NCI-H2227 (cell line): ENCODE results near the gene CHML.

ENCODE experiments used
- DNase-seq: peaks from one replicate; lab custom pipeline; 2025; ENCODE audit not compliant: unreplicated experiment; lab: John Stamatoyannopoulos, UW

The CHML gene

DNA sequence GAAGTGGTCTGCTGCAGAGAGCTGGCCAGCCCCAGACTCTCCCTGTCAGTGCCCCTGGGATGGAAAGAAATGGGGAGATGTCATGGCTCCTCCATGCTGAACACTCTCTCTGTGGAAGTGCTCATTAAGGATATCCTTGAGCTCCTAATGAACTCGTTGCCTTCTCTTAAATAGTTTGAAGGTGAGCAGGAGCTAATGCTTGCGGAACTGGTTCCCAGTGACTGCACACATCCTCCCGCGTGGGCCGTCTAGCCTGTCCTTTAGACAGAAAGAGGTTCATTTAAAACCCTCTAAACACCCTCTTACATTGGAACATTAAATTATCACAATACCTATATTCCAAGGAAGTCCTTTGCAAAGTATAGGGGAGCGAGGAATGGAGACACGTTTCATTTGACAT is 6.0 kb upstream of the CHML start:
- no peak for DNase-seq

DNA sequence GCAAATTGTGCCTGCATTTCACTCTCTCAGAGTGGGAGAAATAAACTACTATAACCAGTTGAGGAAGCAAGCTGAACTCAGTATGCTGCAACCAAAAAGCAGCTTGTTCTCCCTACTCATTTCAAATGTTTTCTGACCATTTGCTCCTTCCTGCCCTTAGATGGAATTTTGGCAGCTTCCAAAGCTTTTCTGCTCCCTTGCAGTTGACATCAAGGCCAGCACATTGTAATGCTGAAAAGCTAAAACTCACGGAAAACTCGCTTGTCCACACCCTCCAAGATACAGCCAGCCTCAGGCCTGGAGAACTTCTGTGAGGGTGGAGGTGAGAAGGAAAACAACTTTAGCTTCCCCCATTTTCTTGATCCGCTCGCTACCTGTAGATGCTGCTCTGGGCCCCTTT is 5.0 kb upstream of the CHML start:
- no peak for DNase-seq

DNA sequence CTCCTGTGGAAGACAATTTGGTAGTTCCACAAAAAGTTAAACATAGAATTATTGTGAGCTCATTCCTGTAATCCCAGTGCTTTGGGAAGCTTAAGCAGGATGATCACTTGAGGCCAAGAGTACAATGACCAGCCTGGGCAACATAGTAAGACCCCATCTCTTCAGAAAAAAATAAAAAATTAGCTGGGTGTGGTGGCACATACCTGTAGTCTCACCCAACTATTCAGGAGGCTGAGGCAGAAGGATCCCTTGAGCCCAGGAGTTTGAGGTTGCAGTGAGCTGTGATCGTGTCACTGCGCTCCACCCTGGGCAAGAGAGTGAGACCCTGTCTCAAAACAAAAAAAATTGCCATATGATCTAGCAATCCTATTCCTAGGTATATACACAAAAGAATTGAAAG is 4.1 kb upstream of the CHML start:
- DNase-seq = no peak

- no peak for DNase-seq
Observed at GRCh38 chr1:241642593-241642944, 2.4 kb upstream of the CHML start.

DNA sequence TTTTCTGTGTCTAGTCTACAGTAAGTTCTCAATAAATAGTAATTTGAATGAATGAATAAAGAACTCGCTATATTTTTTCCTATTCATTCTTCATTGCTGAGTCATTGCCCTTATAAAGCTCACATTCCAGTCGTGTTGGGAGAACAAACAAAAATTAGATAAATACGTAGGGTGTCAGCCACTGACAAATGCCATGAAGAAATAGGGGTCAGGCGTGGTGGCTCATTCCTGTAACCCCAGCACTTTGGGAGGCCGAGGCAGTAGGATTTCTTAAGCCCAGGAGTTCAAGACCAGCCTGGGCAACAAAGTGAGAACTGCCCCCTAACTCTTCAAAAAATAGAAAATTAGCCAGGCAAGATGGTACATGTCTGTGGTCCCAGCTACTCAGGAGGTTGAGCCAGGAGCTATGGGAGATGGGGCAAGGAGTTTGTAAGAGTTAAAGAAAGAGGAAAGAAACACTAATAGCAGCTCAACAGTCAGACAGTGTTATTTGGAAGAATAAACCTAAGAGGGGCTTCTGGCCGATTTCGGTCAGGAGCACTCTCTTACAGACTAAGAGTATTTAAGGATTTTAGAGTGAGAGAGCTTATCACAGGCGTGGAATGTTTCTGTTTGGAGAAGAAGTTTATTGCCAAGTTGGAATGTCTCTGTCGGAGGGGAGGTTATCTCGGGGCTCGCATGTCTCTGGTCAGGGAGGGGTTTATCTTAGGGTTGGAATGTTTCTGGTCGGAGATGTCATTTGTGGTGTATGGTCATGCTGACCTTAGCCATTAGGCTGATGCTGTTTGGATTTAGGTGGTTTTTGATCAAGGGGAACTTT is 1.8 kb upstream of the CHML start:
- no peak for DNase-seq

DNA sequence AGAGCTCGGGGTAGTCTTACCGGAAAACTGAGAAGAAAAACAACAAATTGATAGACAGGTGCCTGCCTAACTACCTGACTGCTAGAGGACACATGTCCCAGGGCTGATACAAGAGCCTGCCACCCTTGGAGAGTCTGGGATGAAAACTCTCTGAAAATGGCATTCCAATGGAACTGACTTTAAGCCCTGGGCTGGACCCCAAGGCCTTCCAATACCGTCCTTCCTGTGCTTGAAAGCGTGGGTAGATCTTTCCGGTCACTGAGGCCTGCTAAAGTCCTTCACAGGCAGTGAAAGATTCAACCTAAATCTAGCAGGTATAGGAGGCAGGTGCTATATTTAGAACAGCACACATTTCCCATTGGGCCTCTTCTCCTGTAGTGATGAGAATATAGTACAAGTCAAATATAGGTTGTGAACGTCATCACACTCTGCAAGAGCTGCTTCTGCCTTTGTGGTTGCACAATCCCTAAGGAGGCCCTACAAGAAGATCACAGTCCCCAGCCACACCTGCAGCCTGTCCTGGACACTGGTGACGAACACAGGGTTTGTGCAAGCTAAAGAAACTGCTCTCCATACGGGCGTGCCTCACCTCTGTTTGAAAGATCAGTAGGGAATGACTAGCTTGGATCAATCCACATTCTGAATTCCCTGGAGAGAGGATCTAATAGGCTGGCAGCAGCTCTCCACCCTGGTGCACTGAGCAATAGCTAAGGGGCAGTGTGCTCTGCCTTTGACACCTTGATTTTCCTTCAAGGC is 876 bp upstream of the CHML start:
- no peak for DNase-seq

- DNase-seq = peak; percentile 70
Observed at GRCh38 chr1:241639623-241640148, 483 bp downstream of the CHML start.

DNA sequence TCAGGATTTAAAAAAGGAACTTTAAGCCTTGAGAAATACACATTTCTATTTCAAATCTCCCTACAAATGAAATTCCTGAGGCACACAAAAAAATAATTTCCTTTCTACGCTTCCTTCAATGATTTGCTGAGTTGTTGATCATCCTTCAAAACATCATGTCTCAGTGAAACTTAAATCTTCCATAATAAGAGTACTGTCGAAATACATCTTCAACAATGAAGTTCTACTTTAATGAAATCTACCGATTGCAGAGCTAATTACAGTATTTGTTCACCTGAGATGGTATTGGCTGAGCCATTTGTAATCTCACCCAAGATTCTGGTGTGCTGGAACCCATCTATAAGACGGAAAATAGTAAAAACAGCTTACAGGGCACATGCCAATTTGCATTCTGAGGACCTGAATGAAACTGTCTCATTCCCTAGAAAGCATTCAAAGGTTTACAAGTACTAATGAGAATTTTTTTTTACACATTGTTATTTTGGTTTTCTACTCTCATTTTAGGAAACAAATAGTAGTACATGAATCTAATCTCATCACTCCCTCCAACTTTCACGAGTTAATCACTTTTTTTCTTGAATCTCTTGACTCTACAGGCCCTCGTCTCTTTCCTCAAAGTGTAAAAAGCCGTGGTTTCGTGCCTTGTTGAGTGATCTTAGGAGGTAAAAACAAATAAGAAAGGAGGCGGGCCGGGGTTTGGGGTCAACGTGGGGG is 1.1 kb downstream of the CHML start:
- DNase-seq = peak; percentile 18

DNA sequence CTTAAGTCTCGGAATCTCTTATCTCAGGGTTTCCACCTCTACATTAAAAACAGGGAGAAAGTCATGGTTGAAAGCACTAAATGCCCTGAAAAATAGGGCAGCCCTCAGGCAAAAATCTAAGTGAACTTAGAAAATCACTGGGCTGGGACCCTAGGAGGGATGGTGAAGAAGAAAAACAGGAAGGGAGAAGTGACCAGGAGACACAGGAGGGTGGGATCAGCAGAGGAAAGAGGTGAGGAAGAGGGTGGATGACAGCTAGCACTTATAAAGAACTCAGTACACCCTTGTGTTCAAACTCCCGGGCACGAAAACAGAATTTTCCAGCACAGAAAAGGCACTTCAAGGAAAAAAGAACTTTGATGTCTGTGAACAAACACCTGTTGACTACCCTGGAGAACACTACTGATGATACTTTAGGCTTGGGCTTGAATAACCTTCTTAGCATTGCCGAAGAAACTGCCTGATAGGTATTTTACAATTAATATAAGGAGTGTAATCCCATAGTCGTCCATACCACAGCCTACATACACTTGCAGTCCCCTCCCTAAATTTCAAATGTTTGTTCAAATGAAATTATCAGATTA is 2.0 kb downstream of the CHML start:
- DNase-seq = no peak

GRCh38 chr1:241637604-241638003 is 2.6 kb downstream of the CHML start:
- DNase-seq = no peak

GRCh38 chr1:241637046-241637590 is 3.1 kb downstream of the CHML start:
- no peak for DNase-seq

DNA sequence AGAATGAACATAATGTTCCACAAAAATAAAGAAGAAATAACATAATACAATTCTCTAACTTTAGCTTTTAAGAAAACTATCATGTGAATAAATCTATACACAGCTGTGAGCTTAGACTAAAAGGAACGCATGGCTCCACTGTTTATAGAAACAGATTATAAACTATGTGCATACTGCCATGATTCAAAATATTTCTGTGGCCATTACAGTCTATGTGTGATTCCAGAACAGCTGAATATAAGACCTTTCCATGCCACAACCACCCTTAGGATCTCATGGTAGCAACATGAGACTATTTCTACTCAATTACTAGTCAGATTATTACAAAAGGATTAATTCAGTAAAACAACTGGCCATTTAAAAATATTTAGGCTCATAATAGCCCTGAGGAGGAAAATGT is 3.9 kb downstream of the CHML start:
- no peak for DNase-seq

- DNase-seq = no peak
Observed at GRCh38 chr1:241635556-241636152, 4.5 kb downstream of the CHML start.

GRCh38 chr1:241632987-241633386 is 7.2 kb downstream of the CHML start:
- DNase-seq = no peak

DNA sequence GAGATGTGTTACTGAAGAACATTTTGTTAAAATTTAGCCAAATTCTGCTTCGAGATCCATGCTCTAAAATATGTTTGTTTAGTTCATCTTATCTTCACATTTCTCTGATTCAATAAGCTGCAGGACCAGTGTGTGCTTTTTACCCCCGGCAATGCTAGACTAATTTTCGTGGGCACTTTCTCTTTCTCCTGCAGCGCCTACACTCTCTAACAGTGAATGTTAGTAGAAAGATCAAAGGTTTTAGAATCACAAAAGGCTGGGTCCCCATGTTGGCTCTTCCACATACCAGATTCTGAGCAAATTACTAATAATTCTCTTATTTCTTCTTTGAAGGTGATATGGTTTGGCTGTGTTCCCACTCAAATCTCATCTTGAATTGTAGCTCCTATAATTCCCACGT is 8.5 kb downstream of the CHML start:
- DNase-seq = no peak

DNA sequence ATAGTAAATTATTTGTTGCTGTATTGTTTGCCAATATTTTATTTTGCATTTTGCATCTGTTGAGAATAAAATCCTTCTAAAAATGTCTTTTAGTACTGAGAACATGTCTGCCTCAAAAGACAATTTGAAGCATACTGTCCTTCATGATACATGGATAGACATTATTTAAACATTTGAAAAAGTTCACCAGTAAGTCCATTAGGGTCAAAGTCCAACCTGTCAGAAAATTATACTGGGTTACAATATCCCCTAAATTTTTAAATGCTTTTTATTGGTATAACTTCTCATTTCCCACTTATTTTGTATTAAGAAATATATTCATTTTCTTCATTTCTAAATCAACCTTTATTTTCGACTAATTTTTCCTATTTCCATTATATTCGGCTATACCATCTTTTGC is 9.3 kb downstream of the CHML start:
- no peak for DNase-seq

GRCh38 chr1:241630476-241630875 is 9.7 kb downstream of the CHML start:
- DNase-seq = no peak

DNA sequence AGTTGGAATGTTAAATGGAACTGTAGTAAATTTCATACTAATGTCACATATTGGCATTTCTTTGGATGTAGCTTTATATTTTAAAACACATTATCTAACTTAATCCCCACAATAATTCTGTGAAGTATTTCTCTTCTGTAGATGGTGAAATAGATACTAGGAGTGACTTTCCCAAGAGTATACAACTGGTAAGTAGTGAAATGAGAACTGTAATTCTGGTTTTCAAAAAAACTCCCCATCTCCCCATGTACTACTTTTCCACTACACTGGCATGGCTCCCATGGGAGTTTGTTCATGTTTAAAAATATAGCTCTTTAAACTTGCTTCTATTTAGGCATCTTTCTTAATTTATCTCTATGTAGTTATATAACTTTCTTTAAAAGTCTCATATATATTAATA is 10.2 kb downstream of the CHML start:
- no peak for DNase-seq

DNA sequence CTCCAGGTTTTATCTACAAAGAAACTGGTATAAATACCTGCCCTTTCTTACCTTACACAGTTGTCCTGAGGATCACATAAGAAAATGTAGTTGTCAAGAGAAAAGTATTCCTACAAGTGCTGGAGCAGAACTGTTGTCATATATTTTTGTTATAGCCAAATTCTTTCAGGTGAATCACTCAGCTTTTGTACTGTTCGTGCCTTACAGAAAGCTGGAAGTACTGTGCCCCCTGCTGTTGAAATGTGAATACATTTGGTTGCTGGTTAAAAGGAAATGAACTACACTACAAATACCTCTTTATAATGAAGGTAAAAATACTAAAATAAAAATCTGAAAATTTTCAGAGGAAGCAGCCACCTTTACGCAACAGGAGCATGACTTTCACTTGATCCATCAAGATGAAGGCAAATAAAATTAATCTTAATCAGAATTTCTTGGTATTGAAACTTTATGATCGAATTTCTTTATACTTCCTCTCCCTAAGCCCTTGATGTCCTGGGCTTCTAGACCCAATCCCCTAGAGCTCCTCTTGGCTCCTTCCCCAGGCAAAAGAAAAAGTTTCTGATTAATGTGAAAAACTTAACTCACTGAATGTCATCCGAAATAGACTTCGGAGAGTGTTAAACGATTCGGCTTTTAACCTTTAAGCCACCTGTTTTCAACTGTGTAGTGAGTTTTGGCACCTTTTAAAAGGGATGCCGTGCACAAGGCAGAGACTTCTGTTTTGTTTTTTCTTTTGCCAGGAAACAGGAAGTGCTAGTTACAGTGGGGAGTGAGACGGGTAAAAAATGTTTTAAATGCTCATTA is 12.5 kb downstream of the CHML start:
- peak; percentile 29 for DNase-seq

DNA sequence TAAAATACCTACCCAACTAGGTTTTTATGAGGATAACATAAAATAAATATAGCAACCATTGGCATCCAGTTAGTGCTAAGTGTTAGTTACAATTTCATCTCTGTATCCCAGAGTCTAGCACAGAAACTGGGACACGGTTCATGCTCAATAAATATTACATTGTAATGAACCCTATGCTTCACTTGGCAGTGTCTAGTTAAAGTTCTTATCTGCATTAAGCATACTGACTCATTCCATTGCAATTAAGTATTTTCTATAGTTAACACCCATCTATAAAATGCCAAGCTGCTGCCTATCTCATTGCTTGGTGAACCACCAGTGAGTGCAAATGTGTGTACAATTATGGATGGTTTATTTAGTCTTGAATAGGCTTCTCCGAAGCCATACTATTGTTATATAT is 15.2 kb downstream of the CHML start:
- no peak for DNase-seq
